Mucosa of descending colon (tissue), 3 donors: ENCODE results near the gene GPLD1. TPM values are rescaled to one million over a fixed set of nuclear protein-coding genes. Genes with fewer than 3 reads are reported as not detected.
"Not testable (repeated sequence)": the region's sequence is repeated elsewhere in the genome, so short reads cannot be mapped to it uniquely, and the experiment has no call there.

Experiments
- ATAC-seq: fragments of 200-7000 bp; cut with Tn5 transposase; one replicate; pipeline ENCODE4 v1.9.1; 2020; ENCODE audit warnings: mild to moderate bottlenecking, moderate library complexity
- DNase-seq, 3 donors: peaks; one replicate each; pipeline ENCODE4 v3.0.0-alpha.2; 2020
- H3K36me3 ChIP-seq: fragments of 200-600 bp; one replicate; pipeline ENCODE4 v1.8.0; 2021; ENCODE audit warnings: low read depth, mild to moderate bottlenecking
- H3K4me1 ChIP-seq: fragments of 200-600 bp; one replicate; pipeline ENCODE4 v1.8.0; 2021; ENCODE audit warnings: low read depth, mild to moderate bottlenecking
- H3K4me3 ChIP-seq: fragments of 200-600 bp; one replicate; pipeline ENCODE4 v1.8.0; 2021; ENCODE audit warnings: mild to moderate bottlenecking
- H3K9me3 ChIP-seq: fragments of 200-600 bp; one replicate; pipeline ENCODE4 v1.8.0; 2021; ENCODE audit warnings: mild to moderate bottlenecking
- intact Hi-C, 2 donors: fragments of 100-400 bp; cut with DNase I in 1 of 2; cut with micrococcal nuclease in 1 of 2; formaldehyde crosslinking; loops; one replicate each; pipeline versions ENCODE4 v1.11.0 to v1.11.1; 2022; cut with DNase I, micrococcal nuclease
- total RNA-seq, 3 donors: library from RNA; stranded (reverse); fragmentation: NEBNext Ultra II Directional in 2 of 3; extraction: Animal tissue kit (Norgen Biotek cat#: 25700) in 2 of 3; gene quantifications; one replicate each; pipeline versions ENCODE4 v1.2.1 to v1.2.4, GENCODE V29; 2021 to 2023
- TF ChIP-seq, protein P1 (sequence below): fragments of 200-600 bp; IDR thresholded peaks from one replicate; pipeline ENCODE4 v1.8.0; 2022; ENCODE audit warnings: antibody characterized with exemption, mild to moderate bottlenecking
- donor health status: DM: no; HTN: no; CAD: no; lungs with moderate emphysema.
- donor health status: DM: no; HTN: no; CAD: no.
- donor health status: DM: no; HTN: yes; CAD: no.

GPLD1 gene
- total RNA-seq, 3 donors from 2014 or later: 0.36 to 5.8 (median 1.8) TPM

DNA sequence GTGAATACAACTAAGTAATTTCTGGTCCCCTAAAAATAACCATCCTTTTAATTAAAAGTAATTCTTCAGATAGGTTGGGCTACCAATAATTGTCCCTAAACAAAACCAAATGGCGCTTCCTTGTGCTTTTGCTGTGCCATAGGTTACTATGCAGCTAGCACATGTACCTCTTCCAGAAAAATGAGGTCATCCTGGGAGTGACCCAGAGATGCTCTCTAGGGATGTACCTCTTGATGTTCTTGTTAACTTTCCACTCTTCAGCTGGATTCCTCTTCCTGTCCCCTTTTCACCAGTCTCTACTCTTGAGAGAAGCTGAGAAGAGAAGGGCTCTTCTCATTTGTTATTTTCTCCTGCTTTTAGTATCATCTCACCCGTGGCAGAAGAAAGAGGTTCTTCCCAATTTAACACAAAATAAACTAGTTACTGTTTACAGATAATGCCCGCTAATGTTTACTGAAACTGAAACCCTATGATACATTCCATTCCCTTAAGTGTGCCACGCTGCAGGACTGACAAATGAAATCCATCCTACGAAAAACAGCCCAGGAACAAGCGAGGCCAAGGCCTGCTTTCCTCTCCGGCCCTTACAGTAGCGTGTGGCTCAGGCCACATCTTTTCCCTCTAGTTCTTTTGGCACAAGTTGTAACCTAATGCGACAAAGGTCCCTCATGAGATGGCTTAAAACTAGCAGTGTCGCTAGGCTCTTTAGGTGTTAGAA lies 62.5 kb downstream of the GPLD1 start:
- ATAC-seq (no peak), DNase-seq (no peak)
- intact Hi-C loops: no loop called here
- Histone ChIP-seq H3K9me3 (no peaks in the 10 kb centered on the region), H3K4me1 (no peaks in the 10 kb centered on the region), H3K36me3 (no peaks in the 10 kb centered on the region), H3K4me3 (no peak overlapping the region)
- TF ChIP-seq, protein P1, sequence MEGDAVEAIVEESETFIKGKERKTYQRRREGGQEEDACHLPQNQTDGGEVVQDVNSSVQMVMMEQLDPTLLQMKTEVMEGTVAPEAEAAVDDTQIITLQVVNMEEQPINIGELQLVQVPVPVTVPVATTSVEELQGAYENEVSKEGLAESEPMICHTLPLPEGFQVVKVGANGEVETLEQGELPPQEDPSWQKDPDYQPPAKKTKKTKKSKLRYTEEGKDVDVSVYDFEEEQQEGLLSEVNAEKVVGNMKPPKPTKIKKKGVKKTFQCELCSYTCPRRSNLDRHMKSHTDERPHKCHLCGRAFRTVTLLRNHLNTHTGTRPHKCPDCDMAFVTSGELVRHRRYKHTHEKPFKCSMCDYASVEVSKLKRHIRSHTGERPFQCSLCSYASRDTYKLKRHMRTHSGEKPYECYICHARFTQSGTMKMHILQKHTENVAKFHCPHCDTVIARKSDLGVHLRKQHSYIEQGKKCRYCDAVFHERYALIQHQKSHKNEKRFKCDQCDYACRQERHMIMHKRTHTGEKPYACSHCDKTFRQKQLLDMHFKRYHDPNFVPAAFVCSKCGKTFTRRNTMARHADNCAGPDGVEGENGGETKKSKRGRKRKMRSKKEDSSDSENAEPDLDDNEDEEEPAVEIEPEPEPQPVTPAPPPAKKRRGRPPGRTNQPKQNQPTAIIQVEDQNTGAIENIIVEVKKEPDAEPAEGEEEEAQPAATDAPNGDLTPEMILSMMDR: no peak

- TF ChIP-seq, protein P1: no peak
- intact Hi-C loops: no loop called here
- no peak for DNase-seq
- H3K9me3 ChIP-seq: no peaks in the 10 kb centered on the region
- H3K4me3 ChIP-seq: no peak overlapping the region
- H3K36me3 ChIP-seq: no peaks in the 10 kb centered on the region
- ATAC-seq: no peak
- H3K4me1 ChIP-seq: no peaks in the 10 kb centered on the region
These were observed 64.3 kb downstream of the GPLD1 start for GRCh38 chr6:24425091-24425490.

DNA sequence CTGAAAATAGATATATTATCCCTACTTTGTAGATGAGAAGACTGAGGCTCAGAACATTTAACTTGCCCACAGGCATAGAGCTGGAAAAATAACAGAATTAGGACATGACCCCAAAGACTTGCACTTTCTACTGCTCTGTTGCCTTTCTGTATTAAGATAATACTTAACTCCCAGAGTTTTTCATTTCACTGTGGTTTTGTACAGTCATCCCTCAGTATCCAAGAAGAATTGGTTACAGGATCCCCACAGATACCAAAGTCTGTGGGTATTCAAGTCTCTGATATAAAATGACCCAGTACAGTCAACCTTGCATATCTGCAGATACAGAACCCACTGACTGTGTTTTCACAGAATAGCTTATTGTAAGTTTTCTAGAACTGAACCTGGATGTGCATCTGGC lies 69.9 kb downstream of the GPLD1 start:
- intact Hi-C loops: no loop called here
- no peaks in the 10 kb centered on the region for H3K9me3 ChIP-seq
- H3K4me3 ChIP-seq: no peak overlapping the region
- TF ChIP-seq, protein P1: no peak
- DNase-seq (no peak), ATAC-seq (no peak)
- peaks cover 13% of the 10 kb centered on the region for H3K36me3 ChIP-seq
- H3K4me1 ChIP-seq: no peaks in the 10 kb centered on the region

DNA sequence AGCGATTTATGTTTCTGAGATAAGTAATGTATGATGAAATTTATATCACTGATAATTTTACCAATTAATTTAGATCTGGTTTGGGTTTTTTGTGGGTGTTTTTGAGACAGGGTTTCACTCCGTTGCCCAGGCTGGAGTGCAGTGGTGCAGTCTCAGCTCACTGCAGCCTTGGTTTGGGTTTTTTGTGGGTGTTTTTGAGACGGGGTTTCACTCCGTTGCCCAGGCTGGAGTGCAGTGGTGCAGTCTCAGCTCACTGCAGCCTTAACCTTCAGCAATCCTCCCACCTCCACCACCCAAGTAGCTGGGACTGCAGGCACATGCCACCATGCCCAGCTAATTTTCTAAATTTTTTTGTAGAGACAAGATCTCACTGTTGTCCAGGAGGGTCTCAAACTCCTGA lies 73.6 kb downstream of the GPLD1 start:
- no peak for ATAC-seq
- Histone ChIP-seq H3K36me3 (peaks cover 13% of the 10 kb centered on the region), H3K4me1 (no peaks in the 10 kb centered on the region), H3K9me3 (no peaks in the 10 kb centered on the region), H3K4me3 (no peak overlapping the region)
- intact Hi-C loops: no loop called here
- DNase-seq: no peak
- TF ChIP-seq, protein P1: no peak

DNA sequence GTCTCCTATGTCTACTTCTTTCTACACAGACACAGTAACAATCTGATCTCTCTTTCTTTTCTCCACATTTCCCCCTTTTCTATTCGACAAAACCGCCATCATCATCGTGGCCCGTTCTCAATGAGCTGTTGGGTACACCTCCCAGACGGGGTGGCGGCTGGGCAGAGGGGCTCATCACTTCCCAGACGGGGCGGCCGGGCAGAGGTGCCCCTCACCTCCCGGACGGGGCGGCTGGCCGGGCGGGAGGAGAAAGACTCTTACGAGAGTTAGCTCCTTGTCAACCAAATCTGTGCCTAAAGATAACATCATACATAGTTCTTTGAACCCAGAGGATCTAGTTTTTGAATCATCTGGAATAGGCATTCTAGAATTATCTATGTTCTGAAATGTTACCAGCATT lies 74.8 kb downstream of the GPLD1 start:
- H3K36me3 ChIP-seq: peaks cover 13% of the 10 kb centered on the region
- intact Hi-C loops, H3K4me1 ChIP-seq, ATAC-seq, DNase-seq, H3K4me3 ChIP-seq, H3K9me3 ChIP-seq: not testable (repeated sequence)

- Histone ChIP-seq H3K4me1 (no peaks in the 10 kb centered on the region), H3K9me3 (no peaks in the 10 kb centered on the region), H3K4me3 (no peak overlapping the region), H3K36me3 (peaks cover 4% of the 10 kb centered on the region)
- DNase-seq: no peak
- intact Hi-C loops: no loop called here
- ATAC-seq: no peak
- TF ChIP-seq, protein P1: no peak
These were observed 77.1 kb downstream of the GPLD1 start for GRCh38 chr6:24412294-24412693.
